NCI-H345 treated with DMSO at 0.1 percent for 48 hours (cell line): Measurements from ENCODE around the gene CFAP119.

Source experiments
- DNase-seq: peaks from one replicate; lab custom pipeline; 2025; ENCODE audit not compliant: unreplicated experiment; lab: John Stamatoyannopoulos, UW

The CFAP119 gene

DNA sequence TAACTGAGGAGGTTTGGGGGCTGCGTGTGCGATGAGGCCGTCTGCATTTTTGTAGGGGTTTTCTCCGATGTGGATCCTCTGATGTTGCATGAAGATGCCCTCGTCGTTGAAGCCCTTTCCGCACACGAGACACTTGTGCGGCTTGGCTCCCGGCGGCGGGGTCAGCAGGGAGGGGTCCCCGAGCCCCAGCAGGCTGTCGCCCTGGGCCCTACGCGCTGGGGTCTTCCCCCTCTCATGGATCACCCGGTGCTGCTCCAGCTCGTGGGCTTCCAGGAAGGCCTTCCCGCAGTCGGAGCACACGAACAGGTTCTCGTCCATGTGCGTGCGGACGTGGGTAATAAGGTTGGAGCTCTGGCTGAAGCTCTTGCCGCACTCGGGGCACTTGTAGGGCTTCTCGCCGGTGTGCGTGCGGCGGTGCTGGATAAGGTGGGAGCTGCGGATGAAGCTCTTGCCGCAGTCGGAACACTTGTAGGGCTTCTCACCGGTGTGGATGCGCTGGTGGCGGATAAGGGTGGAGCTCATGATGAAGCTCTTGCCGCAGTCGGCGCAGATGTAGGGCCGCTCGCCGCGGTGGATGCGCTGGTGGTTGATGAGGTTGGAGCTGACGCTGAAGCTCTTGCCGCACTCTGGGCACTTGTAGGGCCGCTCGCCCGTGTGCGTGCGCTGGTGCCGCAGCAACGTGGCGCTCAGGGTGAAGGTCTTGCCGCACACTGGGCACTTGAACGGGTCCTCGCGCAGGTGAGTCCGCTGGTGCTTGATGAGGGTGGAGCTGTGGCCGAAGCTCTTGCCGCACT, 20.8 kb upstream of the CFAP119 start:
- DNase-seq = no peak

DNA sequence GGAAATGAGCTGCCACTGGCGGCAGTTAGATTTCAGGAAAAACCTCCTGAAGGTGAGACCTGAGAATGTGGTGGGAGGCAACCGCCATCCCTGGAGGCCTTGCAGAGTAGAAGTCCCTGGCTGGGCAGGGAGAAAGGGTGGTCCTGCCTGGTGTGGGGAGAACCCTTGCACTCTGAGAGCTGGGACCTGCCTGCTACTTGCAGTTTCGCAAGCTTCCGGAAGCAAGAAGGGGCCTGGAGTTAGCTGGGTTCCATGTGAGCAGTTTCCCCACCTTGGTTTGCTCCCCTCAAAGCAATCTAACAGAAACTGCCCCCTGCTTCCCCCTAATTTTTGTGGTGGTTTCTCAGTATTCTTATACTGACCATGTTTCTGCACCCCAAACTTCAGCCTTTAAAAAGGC, 18.7 kb upstream of the CFAP119 start:
- no peak for DNase-seq

DNA sequence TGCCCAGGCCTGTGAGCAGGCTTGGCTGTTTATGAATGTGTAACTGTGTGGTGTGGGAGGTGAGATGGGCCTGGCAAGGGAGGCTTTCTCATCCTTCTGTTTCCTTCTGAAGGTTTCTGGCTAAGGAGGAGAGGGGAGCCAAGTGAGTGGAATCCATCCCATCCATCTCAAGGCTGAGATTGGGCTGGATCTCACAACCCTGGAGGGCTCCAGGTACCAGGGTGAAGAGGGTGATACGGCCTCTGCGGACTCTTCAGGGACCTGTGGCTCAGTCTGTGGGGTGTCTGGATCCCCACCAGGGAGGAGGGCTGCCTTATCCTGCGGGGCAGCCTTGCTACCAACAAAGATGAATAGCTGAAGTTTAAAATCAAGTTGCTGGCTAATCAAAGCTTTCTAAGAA, 18.2 kb upstream of the CFAP119 start:
- no peak for DNase-seq

DNA sequence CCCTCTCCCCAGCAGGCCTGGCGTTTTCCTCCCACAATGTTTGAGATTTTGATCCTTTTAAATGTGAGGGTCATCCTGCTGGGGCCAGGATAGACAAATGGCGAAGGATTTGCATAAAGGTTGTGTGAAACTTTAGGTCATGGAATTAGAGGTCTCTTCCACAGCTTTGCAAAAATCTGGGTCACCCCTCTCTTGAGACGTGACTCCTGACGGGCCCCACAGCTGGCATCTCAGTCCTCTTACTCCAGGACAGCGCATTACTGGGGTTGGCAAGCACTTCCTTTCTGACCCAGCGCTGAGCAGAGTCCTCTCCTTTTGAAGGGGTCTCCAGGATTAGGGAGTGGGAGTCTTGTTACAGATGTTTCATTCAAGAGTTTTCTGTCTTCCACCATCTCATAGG, 17.7 kb upstream of the CFAP119 start:
- no peak for DNase-seq

DNA sequence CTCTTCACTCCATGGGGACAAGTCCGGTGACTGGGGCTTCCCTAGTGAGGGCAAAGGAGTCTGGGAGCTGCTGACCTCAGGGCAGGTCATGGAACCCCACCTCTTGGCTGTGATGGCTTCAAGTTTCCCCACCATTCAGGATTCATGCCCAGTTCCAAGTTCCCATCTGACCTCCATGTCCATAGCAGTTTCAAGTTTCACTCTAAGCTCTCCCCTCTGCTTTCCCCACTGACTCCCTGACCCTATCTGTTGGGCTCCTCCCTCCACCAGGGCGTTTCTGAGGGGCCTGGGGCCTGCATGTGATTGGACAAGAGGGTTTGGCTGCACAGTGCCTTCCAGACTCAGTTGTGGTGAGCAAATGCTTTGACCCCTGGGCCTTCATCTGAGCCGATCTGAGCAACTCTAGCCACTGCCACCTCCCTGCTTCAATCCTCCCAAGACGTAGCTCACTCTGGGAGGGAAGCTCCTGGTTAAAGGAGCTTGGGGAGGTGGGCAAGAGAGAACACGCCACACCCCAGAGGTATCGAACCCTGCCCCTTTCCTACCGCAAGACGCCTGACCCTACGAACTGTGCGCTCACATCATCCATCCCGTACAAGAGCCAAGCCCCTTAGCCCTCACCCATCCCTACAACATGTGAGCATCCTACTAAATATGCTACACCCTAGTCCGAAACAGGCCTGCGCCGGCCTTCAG, 16.8 kb upstream of the CFAP119 start:
- no peak for DNase-seq

DNA sequence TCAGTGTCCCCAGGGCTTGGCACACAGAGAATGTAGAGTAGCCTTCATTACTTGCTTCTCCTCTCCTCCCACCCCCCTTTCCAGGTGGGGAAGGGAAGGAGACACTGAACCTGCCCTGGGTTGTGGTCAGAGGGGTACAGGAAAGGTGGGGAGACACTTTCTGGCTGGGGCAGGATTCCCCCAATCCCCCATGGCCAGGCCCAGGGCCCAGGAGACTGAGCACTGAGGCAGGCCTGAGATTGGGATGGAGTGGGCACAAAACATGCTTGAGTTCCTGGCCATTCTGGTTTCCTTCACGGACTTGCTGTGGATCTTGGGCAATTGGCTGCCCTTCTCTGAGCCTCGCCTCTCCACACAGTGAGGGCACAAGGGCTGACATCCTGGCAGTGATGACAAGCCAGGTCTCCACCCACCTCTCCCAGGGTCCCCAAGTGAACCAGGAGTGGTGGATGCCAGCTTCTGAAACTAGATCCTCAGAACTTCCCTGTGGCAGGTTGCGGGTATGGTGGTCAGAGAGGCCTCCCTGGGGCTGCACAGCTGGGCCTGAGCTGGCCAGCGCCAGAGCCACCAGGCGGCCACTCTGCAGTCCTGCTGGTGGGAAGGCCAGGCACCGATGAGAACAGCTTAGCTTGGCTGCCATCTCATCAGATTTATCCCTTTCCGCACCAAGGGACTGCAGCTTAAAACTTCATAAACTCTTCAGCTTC, 15.9 kb upstream of the CFAP119 start:
- no peak for DNase-seq

DNA sequence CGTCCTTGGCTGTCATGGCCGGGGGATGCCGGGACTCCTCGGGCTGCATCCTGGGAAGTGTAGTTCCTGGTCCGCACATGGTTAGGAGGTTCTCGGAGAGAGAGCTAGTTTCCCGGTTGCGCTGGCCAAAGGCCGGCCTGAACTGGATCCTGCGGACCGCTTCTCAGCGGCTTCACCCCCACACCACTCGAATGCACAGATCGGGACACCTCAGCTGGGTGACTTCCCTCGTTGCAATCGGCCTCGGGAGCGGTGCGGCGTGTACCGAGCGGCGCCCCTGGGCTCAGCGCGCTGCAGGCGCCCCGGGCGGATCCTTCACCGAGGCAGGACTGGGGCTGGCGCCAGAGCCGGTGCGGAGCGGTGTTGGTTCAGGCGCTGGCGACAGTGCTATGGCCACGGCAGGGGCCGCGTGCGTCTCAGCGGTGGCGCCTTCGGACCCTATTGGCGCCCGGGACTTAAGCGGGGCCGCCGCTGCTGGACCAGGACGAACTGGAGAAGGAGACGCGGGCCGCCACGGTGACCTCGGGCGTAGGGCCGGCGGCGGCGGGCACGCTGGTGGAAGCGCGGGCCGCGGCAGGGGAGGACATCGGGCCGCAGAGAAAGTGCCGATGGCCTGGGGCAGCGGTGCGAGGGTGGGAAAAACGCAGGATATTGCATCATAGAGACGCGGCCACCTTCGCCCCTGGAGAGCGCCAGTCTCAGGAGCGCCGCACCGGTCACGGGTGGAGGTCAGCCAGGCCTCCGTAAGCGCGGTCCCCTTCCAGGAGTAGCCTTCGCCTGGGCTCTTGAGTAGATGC, 13.7 kb upstream of the CFAP119 start:
- DNase-seq = no peak

DNA sequence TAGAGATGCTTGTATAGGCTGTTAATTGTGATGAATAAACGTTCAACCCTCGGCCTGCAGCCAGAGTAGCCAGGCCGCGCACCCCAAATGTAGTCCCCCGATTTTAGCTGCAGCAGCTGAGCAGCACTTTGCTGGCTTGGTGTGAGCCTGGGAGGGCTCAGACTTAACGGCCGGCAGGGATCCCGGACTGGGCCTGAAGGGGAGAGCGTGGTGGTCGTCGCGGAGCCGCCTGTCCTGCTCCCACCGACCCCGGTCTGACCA, 13.2 kb upstream of the CFAP119 start:
- DNase-seq = no peak

DNA sequence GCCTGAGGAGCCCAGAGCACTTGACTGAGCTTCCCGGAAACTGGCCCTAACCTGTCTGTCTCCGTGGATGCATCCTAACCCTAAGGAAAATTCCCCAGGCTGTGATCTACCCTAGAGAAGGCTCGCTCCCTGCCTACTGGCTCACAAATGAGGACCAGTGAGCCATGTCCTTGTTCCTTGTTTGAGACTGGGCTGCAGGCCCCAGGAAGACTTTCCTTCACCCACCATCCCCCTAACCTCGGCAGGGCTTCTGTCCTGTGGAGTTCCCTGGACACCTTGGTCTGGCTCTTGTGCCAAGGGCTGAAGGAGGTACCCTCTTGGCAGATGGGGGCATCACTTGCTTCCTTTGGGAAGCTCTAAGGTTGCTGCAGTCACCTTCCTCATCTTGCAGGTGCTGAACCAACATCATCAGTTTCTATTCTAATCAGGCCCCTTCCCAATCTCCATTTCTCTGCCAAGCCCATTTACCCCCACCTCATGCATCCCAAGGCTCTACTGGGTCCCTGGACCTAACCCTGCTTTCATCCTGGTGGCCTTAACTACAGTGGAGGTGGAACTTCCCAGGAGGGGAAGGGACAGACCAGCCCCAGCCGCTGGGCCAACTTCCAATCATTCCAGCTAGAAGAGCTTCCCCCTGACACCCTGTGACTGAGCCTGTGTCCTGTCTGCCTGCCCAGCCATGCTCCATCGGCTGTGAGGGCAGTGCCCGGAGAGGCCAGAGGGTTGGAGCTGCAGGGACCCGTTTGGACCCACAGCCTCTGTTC, 12.7 kb upstream of the CFAP119 start:
- DNase-seq = no peak

DNA sequence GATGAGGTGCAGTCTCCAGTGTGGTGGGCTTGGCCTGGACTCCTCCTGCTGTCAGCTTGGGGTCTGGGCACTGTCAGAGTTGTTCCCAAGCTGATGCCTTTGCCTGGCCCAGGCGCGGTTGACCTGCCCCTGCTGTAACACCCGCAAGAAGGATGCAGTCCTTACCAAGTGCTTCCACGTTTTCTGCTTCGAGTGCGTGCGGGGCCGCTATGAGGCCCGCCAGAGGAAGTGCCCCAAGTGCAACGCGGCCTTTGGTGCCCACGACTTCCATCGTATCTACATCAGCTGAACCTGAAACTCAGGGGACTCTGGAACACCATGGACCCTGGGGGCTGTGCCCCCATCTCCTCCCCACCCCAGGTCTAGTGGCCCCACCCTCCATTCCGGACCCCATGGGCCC, 12.0 kb upstream of the CFAP119 start:
- no peak for DNase-seq

DNA sequence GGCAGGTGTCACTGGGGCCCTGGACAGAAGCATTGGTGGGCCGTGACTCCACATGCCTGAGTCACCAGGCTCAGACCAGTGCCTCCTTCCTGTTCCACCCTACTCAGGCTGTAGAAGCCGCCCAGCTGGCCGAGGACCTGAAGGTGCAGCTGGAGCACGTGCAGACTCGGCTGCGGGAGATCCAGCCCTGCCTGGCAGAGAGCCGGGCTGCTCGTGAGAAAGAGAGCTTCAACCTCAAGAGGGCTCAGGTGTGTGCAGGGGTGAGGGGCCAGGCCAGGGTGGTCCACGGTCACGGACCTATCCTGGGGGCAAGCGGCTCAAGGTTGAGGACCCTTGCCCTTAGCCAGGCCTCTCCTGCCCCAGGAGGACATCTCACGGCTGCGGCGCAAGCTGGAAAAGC, 9.9 kb upstream of the CFAP119 start:
- no peak for DNase-seq

DNA sequence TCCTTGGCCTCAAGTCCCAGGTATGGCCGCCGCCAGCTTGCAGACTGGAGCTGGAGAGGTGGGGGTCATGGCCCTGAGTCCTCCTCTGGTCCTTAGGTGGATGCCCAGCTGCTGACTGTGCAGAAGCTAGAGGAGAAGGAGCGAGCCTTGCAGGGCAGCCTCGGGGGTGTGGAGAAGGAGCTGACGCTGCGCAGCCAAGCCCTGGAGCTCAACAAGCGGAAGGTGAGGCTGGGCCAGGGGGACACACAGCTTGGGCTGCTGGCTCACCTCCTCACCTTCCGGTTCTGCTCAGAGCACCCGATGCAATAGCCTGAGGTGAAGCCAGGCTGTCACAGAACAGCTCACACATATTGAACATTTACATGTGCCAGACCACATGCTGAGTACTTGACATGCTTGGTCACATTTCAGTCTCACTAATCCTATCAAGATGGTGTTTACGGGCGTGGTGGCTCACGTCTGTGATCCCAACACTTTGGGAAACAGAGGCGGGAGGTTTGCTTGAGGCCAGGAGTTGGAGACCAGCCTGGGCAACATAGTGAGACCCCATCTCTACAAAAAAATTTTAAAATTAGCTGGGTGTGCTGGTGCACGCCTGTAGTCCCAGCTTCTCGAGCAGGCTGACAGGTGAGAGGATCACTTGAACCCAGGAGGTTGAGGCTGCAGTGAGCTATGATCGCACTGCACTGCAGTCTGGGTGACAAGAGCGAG, 7.7 kb upstream of the CFAP119 start:
- no peak for DNase-seq

DNA sequence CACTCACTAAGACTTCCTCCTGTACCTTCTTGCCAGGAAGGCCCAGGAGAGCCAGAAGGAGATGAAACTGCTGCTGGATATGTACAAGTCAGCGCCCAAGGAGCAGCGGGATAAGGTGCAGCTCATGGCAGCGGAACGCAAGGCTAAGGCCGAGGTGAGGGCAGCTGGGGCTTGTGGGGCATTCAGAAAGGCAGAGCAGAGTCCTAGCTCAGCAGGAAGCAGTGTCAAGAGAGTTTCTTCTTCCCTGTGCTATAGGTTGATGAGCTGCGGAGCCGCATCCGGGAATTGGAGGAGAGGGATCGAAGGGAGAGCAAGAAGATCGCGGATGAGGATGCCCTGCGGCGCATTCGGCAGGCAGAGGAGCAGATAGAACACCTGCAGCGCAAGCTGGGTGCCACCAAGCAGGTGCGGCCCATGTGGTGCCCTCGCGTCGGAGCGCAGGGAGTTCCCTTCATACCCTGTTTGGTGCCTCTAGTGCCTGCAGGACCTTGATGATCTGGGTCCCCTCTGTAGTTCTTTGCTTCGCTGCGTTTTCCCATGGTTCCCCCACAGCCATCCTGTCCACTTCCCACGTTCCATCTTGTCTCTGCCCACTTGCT, 6.8 kb upstream of the CFAP119 start:
- no peak for DNase-seq

DNA sequence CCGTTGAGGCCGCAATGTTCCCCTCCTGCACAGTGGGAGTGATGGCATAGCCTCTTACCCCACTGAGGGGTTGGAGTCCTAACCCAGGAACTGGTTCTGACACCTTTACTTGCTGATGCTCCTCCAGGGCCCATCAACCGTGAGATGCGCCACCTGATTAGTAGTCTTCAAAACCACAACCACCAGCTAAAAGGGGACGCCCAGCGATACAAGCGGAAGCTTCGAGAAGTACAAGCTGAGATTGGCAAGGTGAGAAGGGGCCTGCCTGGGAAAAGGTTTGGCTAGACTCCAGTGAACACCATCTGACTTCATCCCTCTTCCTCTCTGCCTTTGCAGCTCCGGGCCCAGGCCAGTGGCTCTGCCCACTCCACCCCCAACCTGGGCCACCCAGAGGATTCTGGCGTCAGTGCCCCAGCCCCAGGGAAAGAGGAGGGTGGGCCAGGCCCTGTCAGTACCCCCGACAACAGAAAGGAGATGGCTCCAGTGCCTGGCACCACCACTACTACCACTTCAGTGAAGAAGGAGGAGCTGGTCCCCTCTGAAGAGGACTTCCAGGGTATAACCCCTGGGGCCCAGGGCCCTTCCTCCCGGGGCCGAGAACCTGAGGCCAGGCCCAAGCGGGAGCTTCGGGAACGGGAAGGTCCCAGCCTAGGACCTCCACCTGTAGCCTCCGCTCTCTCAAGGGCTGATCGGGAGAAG, 6.1 kb upstream of the CFAP119 start:
- DNase-seq = no peak

DNA sequence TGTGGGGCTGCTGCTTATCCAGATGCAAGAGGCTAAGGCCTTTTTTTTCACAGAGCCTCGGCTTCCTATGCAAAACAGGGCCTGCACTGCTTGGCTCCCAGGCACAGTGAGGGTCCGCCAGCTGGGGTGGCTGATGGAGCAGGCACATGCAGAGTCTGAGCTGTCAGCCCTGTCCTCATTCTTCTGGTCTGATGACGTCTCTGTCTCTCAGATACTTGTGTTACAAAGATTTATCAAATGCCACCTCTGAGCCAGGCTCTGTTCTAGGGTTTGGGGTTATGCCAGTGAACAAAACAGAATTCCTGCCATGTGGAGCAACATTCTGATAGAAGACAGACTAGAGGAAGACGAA, 5.0 kb upstream of the CFAP119 start:
- no peak for DNase-seq

DNA sequence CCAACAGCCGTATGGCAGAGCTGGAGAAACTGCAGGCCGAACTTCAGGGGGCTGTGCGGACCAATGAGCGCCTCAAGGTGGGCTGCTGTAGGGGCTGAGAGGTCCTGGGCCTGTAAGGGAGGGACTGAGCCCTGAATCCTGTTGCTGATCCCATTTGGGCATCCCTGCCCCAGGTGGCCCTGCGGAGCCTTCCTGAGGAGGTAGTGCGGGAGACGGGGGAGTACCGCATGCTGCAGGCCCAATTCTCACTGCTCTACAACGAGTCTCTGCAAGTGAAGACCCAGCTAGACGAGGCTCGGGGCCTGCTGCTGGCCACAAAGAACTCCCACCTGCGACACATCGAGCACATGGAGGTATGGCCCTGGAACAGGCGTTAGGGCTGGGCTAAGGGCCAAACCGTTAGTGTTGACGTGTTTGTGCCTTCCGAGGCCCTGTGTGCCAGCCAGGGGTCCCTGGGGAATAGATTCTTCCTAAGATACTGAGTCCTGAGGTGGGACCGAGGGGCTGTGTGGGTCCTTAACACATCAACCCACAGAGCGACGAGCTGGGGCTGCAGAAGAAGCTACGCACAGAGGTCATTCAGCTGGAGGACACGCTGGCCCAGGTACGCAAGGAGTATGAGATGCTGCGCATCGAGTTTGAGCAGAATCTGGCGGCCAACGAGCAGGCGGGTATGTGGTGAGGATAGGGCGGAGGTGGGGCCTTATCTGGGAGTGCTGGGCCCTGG, 4.5 kb upstream of the CFAP119 start:
- no peak for DNase-seq

DNA sequence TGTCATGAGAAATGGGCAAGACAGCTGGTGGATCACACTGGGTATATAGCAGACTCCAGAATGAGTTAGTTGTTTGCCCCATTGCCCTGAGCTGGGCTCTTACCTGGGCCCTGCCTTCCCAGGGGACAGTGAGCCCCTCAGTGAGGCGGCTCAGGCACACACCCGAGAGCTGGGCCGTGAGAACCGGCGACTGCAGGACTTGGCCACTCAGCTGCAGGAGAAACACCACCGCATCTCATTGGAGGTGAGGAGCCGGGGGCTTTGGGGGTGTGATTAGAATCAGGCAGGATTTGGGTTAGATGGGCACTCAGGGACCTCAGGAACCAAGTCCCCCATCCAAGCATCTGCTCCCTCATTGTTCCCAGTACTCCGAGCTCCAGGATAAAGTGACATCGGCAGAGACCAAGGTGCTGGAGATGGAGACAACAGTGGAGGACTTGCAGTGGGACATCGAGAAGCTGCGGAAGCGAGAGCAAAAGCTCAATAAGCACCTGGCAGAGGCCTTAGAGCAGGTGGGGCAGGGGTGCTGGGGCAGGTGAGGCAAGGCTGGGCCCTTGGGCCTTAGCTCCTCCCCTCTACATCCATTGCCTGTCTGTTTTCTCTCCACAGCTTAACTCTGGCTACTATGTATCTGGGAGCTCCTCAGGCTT, 3.1 kb upstream of the CFAP119 start:
- DNase-seq = no peak

DNA sequence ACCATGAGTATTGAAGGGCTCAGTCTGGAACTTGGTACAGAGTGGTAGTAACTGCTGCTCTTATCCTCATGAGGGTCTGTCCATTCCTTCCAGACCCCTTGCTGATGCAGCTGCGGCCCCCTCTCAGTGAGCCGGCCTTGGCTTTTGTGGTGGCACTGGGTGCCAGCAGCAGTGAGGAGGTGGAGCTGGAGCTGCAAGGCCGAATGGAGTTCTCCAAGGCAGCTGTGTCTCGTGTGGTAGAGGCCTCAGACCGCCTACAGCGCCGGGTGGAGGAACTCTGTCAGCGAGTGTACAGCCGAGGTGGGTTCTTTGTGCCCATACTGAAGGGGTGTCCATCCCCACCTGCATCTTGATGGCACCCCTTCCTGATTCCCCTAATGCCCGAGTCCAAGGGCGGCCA, 2.2 kb upstream of the CFAP119 start:
- DNase-seq = no peak
